Measurements from ENCODE around the gene RIPPLY3.

DNA sequence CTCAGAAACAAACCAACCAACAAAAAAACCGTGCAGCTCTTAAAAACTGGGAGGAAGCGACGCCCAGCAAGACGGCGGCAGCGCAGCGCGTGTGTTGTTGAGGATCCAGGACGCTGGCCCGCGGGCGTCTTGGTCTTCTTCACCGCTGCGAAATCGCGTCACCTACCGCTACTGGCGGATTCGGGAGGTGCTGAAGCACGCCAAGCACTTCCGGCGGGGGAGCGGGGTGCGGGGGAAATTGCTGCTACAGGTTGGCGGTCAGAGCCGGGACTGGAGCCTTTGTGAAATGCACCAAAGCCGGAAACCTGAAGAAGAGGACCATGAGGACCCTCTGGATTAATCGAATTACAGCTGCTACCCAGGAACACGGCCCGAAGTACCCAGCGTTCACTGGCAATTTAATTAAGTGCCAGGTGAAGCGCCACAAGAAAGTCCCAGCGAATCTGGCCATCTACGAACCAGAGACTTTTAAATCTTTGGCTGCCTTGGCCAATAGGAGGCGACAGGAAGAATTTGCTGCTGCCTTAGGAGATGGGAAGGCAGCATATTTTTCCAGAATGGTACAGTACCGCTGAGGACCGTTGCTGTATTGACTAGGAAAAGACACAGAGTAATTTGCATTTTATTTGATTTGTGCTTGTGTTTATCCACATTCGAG is 11.9 kb upstream of the RIPPLY3 start:
- TF ChIP-seq, protein P1, sequence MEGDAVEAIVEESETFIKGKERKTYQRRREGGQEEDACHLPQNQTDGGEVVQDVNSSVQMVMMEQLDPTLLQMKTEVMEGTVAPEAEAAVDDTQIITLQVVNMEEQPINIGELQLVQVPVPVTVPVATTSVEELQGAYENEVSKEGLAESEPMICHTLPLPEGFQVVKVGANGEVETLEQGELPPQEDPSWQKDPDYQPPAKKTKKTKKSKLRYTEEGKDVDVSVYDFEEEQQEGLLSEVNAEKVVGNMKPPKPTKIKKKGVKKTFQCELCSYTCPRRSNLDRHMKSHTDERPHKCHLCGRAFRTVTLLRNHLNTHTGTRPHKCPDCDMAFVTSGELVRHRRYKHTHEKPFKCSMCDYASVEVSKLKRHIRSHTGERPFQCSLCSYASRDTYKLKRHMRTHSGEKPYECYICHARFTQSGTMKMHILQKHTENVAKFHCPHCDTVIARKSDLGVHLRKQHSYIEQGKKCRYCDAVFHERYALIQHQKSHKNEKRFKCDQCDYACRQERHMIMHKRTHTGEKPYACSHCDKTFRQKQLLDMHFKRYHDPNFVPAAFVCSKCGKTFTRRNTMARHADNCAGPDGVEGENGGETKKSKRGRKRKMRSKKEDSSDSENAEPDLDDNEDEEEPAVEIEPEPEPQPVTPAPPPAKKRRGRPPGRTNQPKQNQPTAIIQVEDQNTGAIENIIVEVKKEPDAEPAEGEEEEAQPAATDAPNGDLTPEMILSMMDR (IDR thresholded peaks at IDR 0.05) = no peak
- no peak for TF ChIP-seq POLR2A (IDR thresholded peaks at IDR 0.05)
